ENCODE measurements around the gene TIE1.

The TIE1 gene

GRCh38 chr1:43256675-43257570, 43.9 kb upstream of the TIE1 start:
- in situ Hi-C loops (cut with MboI; ENCODE audit: low pct_unique_long_range_greater_than_20kb, low sequenced_read_pairs, unreplicated experiment), result no loop called here
- TF ChIP-seq CTCF (IDR thresholded peaks at IDR 0.05; ENCODE audit: extremely low read depth, insufficient read depth, missing control alignments), result no peak
- DNase-seq (ENCODE audit: low spot score), result no peak

- in situ Hi-C loops (cut with MboI; ENCODE audit: low pct_unique_long_range_greater_than_20kb, low sequenced_read_pairs, unreplicated experiment), result no loop called here
- DNase-seq (ENCODE audit: low spot score), result no peak
- no peak for TF ChIP-seq CTCF (IDR thresholded peaks at IDR 0.05; ENCODE audit: extremely low read depth, insufficient read depth, missing control alignments)
These were observed 42.4 kb upstream of the TIE1 start for GRCh38 chr1:43258370-43258769.

- no peak for TF ChIP-seq CTCF (IDR thresholded peaks at IDR 0.05; ENCODE audit: extremely low read depth, insufficient read depth, missing control alignments)
- DNase-seq (ENCODE audit: low spot score), result no peak
- in situ Hi-C loops (cut with MboI; ENCODE audit: low pct_unique_long_range_greater_than_20kb, low sequenced_read_pairs, unreplicated experiment), result no loop called here
These were observed 35.4 kb upstream of the TIE1 start for GRCh38 chr1:43265431-43265830.

GRCh38 chr1:43266881-43267280, 33.9 kb upstream of the TIE1 start:
- TF ChIP-seq CTCF (IDR thresholded peaks at IDR 0.05; ENCODE audit: extremely low read depth, insufficient read depth, missing control alignments), result no peak
- DNase-seq (ENCODE audit: low spot score), result no peak
- in situ Hi-C loops (cut with MboI; ENCODE audit: low pct_unique_long_range_greater_than_20kb, low sequenced_read_pairs, unreplicated experiment), result no loop called here

GRCh38 chr1:43267291-43267805, 33.4 kb upstream of the TIE1 start:
- in situ Hi-C loops (cut with MboI; ENCODE audit: low pct_unique_long_range_greater_than_20kb, low sequenced_read_pairs, unreplicated experiment), result no loop called here
- DNase-seq (ENCODE audit: low spot score), result no peak
- TF ChIP-seq CTCF (IDR thresholded peaks at IDR 0.05; ENCODE audit: extremely low read depth, insufficient read depth, missing control alignments), result no peak

- TF ChIP-seq CTCF (IDR thresholded peaks at IDR 0.05; ENCODE audit: extremely low read depth, insufficient read depth, missing control alignments), result no peak
- DNase-seq (ENCODE audit: low spot score), result no peak
- in situ Hi-C loops (cut with MboI; ENCODE audit: low pct_unique_long_range_greater_than_20kb, low sequenced_read_pairs, unreplicated experiment), result no loop called here
These were observed 32.9 kb upstream of the TIE1 start for GRCh38 chr1:43267818-43268425.
